CD8-positive, alpha-beta memory T cell (primary cell): ENCODE data around the gene DBR1. TPM values are rescaled to one million over a fixed set of nuclear protein-coding genes. Genes with fewer than 3 reads are reported as not detected.

Experiments used
- CTCF ChIA-PET: fragments of 350-600 bp; sonication (Branson Sonifier 250); formaldehyde crosslinking; loops from one replicate; lab custom pipeline; 2021; ENCODE audit warnings: antibody characterized with exemption; lab: Charles Lee
- POLR2A ChIA-PET: fragments of 350-600 bp; sonication (Branson Sonifier 250); formaldehyde crosslinking; loops from one replicate; lab custom pipeline; 2021; ENCODE audit warnings: antibody characterized with exemption; lab: Charles Lee
- DNase-seq, 5 donors: peaks; one replicate each; pipeline versions ENCODE4 v3.0.0 to v3.0.0-alpha.2; 2020 to 2022; ENCODE audit warnings: mixed read lengths in 1 of 5
- H3K27ac ChIP-seq: one replicate; pipeline ENCODE4 v1.7.0; 2013; ENCODE audit warnings: low read depth, mild to moderate bottlenecking, low read length, moderate library complexity
- H3K27me3 ChIP-seq: 2 replicates; pipeline ENCODE4 v1.7.0; 2013; ENCODE audit warnings: low read length, mild to moderate bottlenecking; ENCODE audit not compliant: insufficient read depth, poor library complexity, severe bottlenecking
- H3K36me3 ChIP-seq: 2 replicates; pipeline ENCODE4 v1.7.0; 2013; ENCODE audit warnings: mild to moderate bottlenecking, low read length, moderate library complexity; ENCODE audit not compliant: insufficient read depth
- H3K4me1 ChIP-seq: 2 replicates; pipeline ENCODE4 v1.7.0; 2013; ENCODE audit warnings: mild to moderate bottlenecking, low read length, moderate library complexity; ENCODE audit not compliant: insufficient read depth
- H3K4me3 ChIP-seq: 2 replicates; pipeline ENCODE4 v1.7.0; 2013; ENCODE audit warnings: mild to moderate bottlenecking, low read length
- H3K9me3 ChIP-seq: 2 replicates; pipeline ENCODE4 v1.7.0; 2013; ENCODE audit warnings: mild to moderate bottlenecking, low read length
- H3K27ac Mint-ChIP-seq, 8 donors: one replicate each; pipeline ENCODE4 v1.8.0; 2020 to 2021; ENCODE audit warnings: mixed read lengths in 8 of 8, mild to moderate bottlenecking in 6 of 8, inconsistent platforms in 3 of 8, moderate library complexity in 3 of 8
- H3K27me3 Mint-ChIP-seq, 2 donors: one replicate each; pipeline ENCODE4 v1.8.0; 2020 to 2021; ENCODE audit warnings: mixed read lengths in 2 of 2, mild to moderate bottlenecking in 1 of 2, moderate library complexity in 1 of 2
- H3K36me3 Mint-ChIP-seq, 3 donors: one replicate each; pipeline ENCODE4 v1.8.0; 2020 to 2021; ENCODE audit warnings: mixed read lengths in 3 of 3, inconsistent platforms in 1 of 3, mild to moderate bottlenecking in 1 of 3
- H3K4me1 Mint-ChIP-seq, 3 donors: one replicate each; pipeline ENCODE4 v1.8.0; 2020 to 2021; ENCODE audit warnings: mixed read lengths in 3 of 3, inconsistent platforms in 1 of 3, mild to moderate bottlenecking in 1 of 3
- H3K4me3 Mint-ChIP-seq, 7 donors: one replicate each; pipeline ENCODE4 v1.8.0; 2020 to 2021; ENCODE audit warnings: mixed read lengths in 7 of 7, mild to moderate bottlenecking in 6 of 7, moderate library complexity in 4 of 7, inconsistent platforms in 2 of 7
- H3K9me3 Mint-ChIP-seq, 5 donors: one replicate each; pipeline ENCODE4 v1.8.0; 2020 to 2022; ENCODE audit warnings: mixed read lengths in 5 of 5, mild to moderate bottlenecking in 3 of 5, moderate library complexity in 2 of 5, inconsistent platforms in 1 of 5
- polyA plus RNA-seq: library from polyadenylated mRNA; unstranded; fragments of 300-500 nt; fragmentation: Illumina TruSeq; gene quantifications from one replicate; pipeline ENCODE4 v1.2.3, GENCODE V29; 2021
- total RNA-seq, 2 experiments: library from RNA; stranded (reverse); gene quantifications; one replicate each; pipeline ENCODE4 v1.2.3, GENCODE V29; 2021

The DBR1 gene
- total and polyA plus RNA-seq, 3 experiments from 2014 or later = 15.0 to 29.0 (median 25.6) TPM

DNA sequence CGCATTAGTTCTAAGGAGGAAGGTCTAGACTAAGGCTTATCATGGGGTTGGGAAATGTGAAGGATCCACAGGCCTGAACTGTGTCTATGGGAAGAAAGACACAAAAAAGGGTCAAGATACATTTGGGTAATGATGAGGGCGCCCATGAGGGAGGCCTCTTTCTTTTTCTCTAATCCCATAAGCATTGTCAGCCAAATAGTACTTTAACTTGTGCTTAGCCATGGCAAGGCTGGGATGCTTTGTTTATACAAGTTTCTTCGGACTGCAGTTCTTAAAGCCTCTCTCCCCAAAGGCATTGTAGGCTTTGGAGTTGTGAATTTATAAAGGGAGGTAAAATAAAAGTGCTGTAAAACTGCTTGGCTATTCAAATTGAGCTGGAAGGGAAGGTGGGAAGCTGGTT is 35.8 kb upstream of the DBR1 start:
- Mint-ChIP-seq H3K9me3 (no peaks in the 10 kb centered on the region), H3K27ac (no peak overlapping the region), H3K4me3 (no peak overlapping the region), H3K4me1 (peaks cover 40 to 73% (median 58%) of the 10 kb centered on the region in 3 donors), H3K36me3 (peaks cover 0 to 54% (median 18%) of the 10 kb centered on the region in 3 donors), H3K27me3 (no peaks in the 10 kb centered on the region)
- Histone ChIP-seq H3K4me3 (no peak overlapping the region), H3K27ac (no peak overlapping the region), H3K4me1 (peaks cover 3% of the 10 kb centered on the region), H3K9me3 (no peaks in the 10 kb centered on the region), H3K27me3 (no peaks in the 10 kb centered on the region), H3K36me3 (no peaks in the 10 kb centered on the region)
- CTCF ChIA-PET = interaction anchor here (1.6 kb wide), 1 partner anchor 14 kb away, joined by 4 read pairs; no protein-coding TSS in a partner anchor
- POLR2A ChIA-PET = no interaction called here
- no peak for DNase-seq

- DNase-seq = no peak
- H3K27ac Mint-ChIP-seq = peak overlapping the region in 1 of 8 donors; percentile 32
- H3K27me3 ChIP-seq = no peaks in the 10 kb centered on the region
- H3K4me1 ChIP-seq = peaks cover 7% of the 10 kb centered on the region
- no peaks in the 10 kb centered on the region for H3K36me3 ChIP-seq
- no peak overlapping the region for H3K4me3 ChIP-seq
- H3K27me3 Mint-ChIP-seq = no peaks in the 10 kb centered on the region
- no peaks in the 10 kb centered on the region for H3K9me3 ChIP-seq
- CTCF ChIA-PET = no interaction called here
- peaks cover 0 to 35% (median 13%) of the 10 kb centered on the region in 3 donors for H3K36me3 Mint-ChIP-seq
- H3K9me3 Mint-ChIP-seq = no peaks in the 10 kb centered on the region
- no peak overlapping the region for H3K4me3 Mint-ChIP-seq
- POLR2A ChIA-PET = no interaction called here
- no peak overlapping the region for H3K27ac ChIP-seq
- peaks cover 61 to 89% (median 85%) of the 10 kb centered on the region in 3 donors for H3K4me1 Mint-ChIP-seq
Measured at GRCh38 chr3:138206196-138206595, 31.5 kb upstream of the DBR1 start.

GRCh38 chr3:138205527-138205926 is 30.8 kb upstream of the DBR1 start:
- Mint-ChIP-seq H3K27ac (no peak overlapping the region), H3K9me3 (no peaks in the 10 kb centered on the region), H3K4me1 (peaks cover 57 to 84% (median 82%) of the 10 kb centered on the region in 3 donors), H3K36me3 (peaks cover 0 to 32% (median 13%) of the 10 kb centered on the region in 3 donors), H3K4me3 (no peak overlapping the region), H3K27me3 (no peaks in the 10 kb centered on the region)
- Histone ChIP-seq H3K27ac (no peak overlapping the region), H3K4me3 (no peak overlapping the region), H3K9me3 (no peaks in the 10 kb centered on the region), H3K36me3 (no peaks in the 10 kb centered on the region), H3K4me1 (peaks cover 7% of the 10 kb centered on the region), H3K27me3 (no peaks in the 10 kb centered on the region)
- ChIA-PET POLR2A (no interaction called here), CTCF (no interaction called here)
- no peak for DNase-seq

GRCh38 chr3:138203938-138204337 is 29.2 kb upstream of the DBR1 start:
- Mint-ChIP-seq H3K27ac (peak overlapping the region in 2 of 8 donors; percentile 48 to 52), H3K27me3 (no peaks in the 10 kb centered on the region), H3K9me3 (no peaks in the 10 kb centered on the region), H3K4me1 (peaks cover 68 to 86% (median 83%) of the 10 kb centered on the region in 3 donors), H3K36me3 (peaks cover 0 to 24% (median 11%) of the 10 kb centered on the region in 3 donors), H3K4me3 (no peak overlapping the region)
- POLR2A ChIA-PET = no interaction called here
- CTCF ChIA-PET = interaction anchor here (0.9 kb wide), 1 partner anchor 10 kb away, joined by 3 read pairs; no protein-coding TSS in a partner anchor
- no peak overlapping the region for H3K27ac ChIP-seq
- H3K27me3 ChIP-seq = no peaks in the 10 kb centered on the region
- no peak overlapping the region for H3K4me3 ChIP-seq
- no peak for DNase-seq
- no peaks in the 10 kb centered on the region for H3K9me3 ChIP-seq
- H3K36me3 ChIP-seq = no peaks in the 10 kb centered on the region
- peaks cover 15% of the 10 kb centered on the region for H3K4me1 ChIP-seq

GRCh38 chr3:138202945-138203701 is 28.4 kb upstream of the DBR1 start:
- H3K27ac ChIP-seq = no peak overlapping the region
- no peaks in the 10 kb centered on the region for H3K36me3 ChIP-seq
- no peak overlapping the region for H3K4me3 ChIP-seq
- Mint-ChIP-seq H3K27me3 (no peaks in the 10 kb centered on the region), H3K9me3 (no peaks in the 10 kb centered on the region), H3K4me1 (peaks cover 66 to 81% (median 79%) of the 10 kb centered on the region in 3 donors), H3K4me3 (no peak overlapping the region), H3K36me3 (peaks cover 0 to 24% (median 11%) of the 10 kb centered on the region in 3 donors), H3K27ac (peak overlapping the region in 3 of 8 donors; percentile 20 to 76 (median 30))
- POLR2A ChIA-PET = no interaction called here
- H3K9me3 ChIP-seq = no peaks in the 10 kb centered on the region
- CTCF ChIA-PET = no interaction called here
- H3K4me1 ChIP-seq = peaks cover 16% of the 10 kb centered on the region
- DNase-seq = no peak
- no peaks in the 10 kb centered on the region for H3K27me3 ChIP-seq

GRCh38 chr3:138200424-138200823 is 25.7 kb upstream of the DBR1 start:
- H3K4me3 Mint-ChIP-seq = no peak overlapping the region
- ChIA-PET POLR2A (no interaction called here), CTCF (no interaction called here)
- H3K4me1 ChIP-seq = peaks cover 12% of the 10 kb centered on the region
- no peaks in the 10 kb centered on the region for H3K9me3 ChIP-seq
- H3K27me3 Mint-ChIP-seq = no peaks in the 10 kb centered on the region
- H3K27ac ChIP-seq = no peak overlapping the region
- no peaks in the 10 kb centered on the region for H3K27me3 ChIP-seq
- H3K4me1 Mint-ChIP-seq = peaks cover 66 to 80% (median 78%) of the 10 kb centered on the region in 3 donors
- DNase-seq = no peak
- H3K36me3 Mint-ChIP-seq = peaks cover 0 to 27% (median 12%) of the 10 kb centered on the region in 3 donors
- H3K36me3 ChIP-seq = peaks cover 2% of the 10 kb centered on the region
- no peak overlapping the region for H3K27ac Mint-ChIP-seq
- no peak overlapping the region for H3K4me3 ChIP-seq
- H3K9me3 Mint-ChIP-seq = no peaks in the 10 kb centered on the region

- H3K4me3 Mint-ChIP-seq = peak overlapping the region in 2 of 7 donors; percentile 22 to 45
- Histone ChIP-seq H3K36me3 (peaks cover 3% of the 10 kb centered on the region), H3K4me1 (peaks cover 9% of the 10 kb centered on the region), H3K4me3 (no peak overlapping the region), H3K27ac (no peak overlapping the region), H3K9me3 (no peaks in the 10 kb centered on the region), H3K27me3 (no peaks in the 10 kb centered on the region)
- H3K36me3 Mint-ChIP-seq = peaks cover 0 to 26% (median 11%) of the 10 kb centered on the region in 3 donors
- H3K27ac Mint-ChIP-seq = no peak overlapping the region
- no peak for DNase-seq
- CTCF ChIA-PET = no interaction called here
- POLR2A ChIA-PET = no interaction called here
- H3K9me3 Mint-ChIP-seq = no peaks in the 10 kb centered on the region
- peaks cover 61 to 79% (median 76%) of the 10 kb centered on the region in 3 donors for H3K4me1 Mint-ChIP-seq
- no peaks in the 10 kb centered on the region for H3K27me3 Mint-ChIP-seq
Measured at GRCh38 chr3:138199851-138200250, 25.1 kb upstream of the DBR1 start.

- Mint-ChIP-seq H3K27me3 (no peaks in the 10 kb centered on the region), H3K9me3 (no peaks in the 10 kb centered on the region), H3K4me3 (no peak overlapping the region), H3K27ac (no peak overlapping the region), H3K4me1 (peaks cover 45 to 69% (median 62%) of the 10 kb centered on the region in 3 donors), H3K36me3 (peaks cover 0 to 23% (median 11%) of the 10 kb centered on the region in 3 donors)
- POLR2A ChIA-PET = no interaction called here
- H3K27me3 ChIP-seq = no peaks in the 10 kb centered on the region
- H3K36me3 ChIP-seq = peaks cover 3% of the 10 kb centered on the region
- no peak overlapping the region for H3K27ac ChIP-seq
- DNase-seq = no peak
- no peaks in the 10 kb centered on the region for H3K9me3 ChIP-seq
- peaks cover 9% of the 10 kb centered on the region for H3K4me1 ChIP-seq
- CTCF ChIA-PET = interaction anchor here (1.3 kb wide), 1 partner anchor 16 kb away, joined by 3 read pairs; no protein-coding TSS in a partner anchor
- H3K4me3 ChIP-seq = no peak overlapping the region
Measured at GRCh38 chr3:138197524-138197923, 22.8 kb upstream of the DBR1 start.
